ENCODE results near the gene LGSN. TPM values are rescaled to one million over a fixed set of nuclear protein-coding genes. Genes with fewer than 3 reads are reported as not detected.
"Not testable (repeated sequence)": the region's sequence is repeated elsewhere in the genome, so short reads cannot be mapped to it uniquely, and the experiment has no call there.

The LGSN gene
- total and polyA plus RNA-seq, 10 donors, result 0.09 to 0.46 (median 0.13) TPM; not detected in 1

GRCh38 chr6:63275953-63276352 is 43.8 kb downstream of the LGSN start:
- 58 to 86% (median 69%) methylated on average over 1 of the region's 1 CpG for WGBS, 5 donors
- intact Hi-C loops (cut with DNase I; ENCODE audit: low total_unique reads), result no loop called here

GRCh38 chr6:63274795-63275430 is 44.9 kb downstream of the LGSN start:
- H3K4me3 ChIP-seq; DNase-seq; H3K27ac ChIP-seq; intact Hi-C loops (cut with DNase I; ENCODE audit: low total_unique reads); H3K4me1 ChIP-seq; H3K36me3 ChIP-seq; H3K9me3 ChIP-seq; H3K27me3 ChIP-seq (replicated peaks in 1 of 7): not testable (repeated sequence)
- 82 to 94% (median 91%) methylated on average over 13 to 35 of the region's 35 CpGs for WGBS, 5 donors

More at GRCh38 chr6:63275953-63276352, 43.8 kb downstream of the LGSN start:
- Histone ChIP-seq H3K4me3 (no peak overlapping the region), H3K27ac (no peak overlapping the region), H3K36me3 (no peaks in the 10 kb centered on the region), H3K9me3 (no peaks in the 10 kb centered on the region), H3K27me3 (replicated peaks in 1 of 7) (no peaks in the 10 kb centered on the region), H3K4me1 (no peaks in the 10 kb centered on the region)
- no peak for DNase-seq
- no peak for TF ChIP-seq POLR2AphosphoS5 (IDR thresholded peaks at IDR 0.05)
- TF ChIP-seq POLR2A (IDR thresholded peaks at IDR 0.05), result no peak
- TF ChIP-seq, protein P1, sequence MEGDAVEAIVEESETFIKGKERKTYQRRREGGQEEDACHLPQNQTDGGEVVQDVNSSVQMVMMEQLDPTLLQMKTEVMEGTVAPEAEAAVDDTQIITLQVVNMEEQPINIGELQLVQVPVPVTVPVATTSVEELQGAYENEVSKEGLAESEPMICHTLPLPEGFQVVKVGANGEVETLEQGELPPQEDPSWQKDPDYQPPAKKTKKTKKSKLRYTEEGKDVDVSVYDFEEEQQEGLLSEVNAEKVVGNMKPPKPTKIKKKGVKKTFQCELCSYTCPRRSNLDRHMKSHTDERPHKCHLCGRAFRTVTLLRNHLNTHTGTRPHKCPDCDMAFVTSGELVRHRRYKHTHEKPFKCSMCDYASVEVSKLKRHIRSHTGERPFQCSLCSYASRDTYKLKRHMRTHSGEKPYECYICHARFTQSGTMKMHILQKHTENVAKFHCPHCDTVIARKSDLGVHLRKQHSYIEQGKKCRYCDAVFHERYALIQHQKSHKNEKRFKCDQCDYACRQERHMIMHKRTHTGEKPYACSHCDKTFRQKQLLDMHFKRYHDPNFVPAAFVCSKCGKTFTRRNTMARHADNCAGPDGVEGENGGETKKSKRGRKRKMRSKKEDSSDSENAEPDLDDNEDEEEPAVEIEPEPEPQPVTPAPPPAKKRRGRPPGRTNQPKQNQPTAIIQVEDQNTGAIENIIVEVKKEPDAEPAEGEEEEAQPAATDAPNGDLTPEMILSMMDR (IDR thresholded peaks at IDR 0.05 in 8 of 11, conservative IDR thresholded peaks at IDR 0.05 in 3 of 11), result no peak

- no peak for DNase-seq
- Histone ChIP-seq H3K4me1 (no peaks in the 10 kb centered on the region), H3K4me3 (no peak overlapping the region), H3K27ac (no peak overlapping the region), H3K27me3 (replicated peaks in 1 of 7) (no peaks in the 10 kb centered on the region), H3K9me3 (no peaks in the 10 kb centered on the region), H3K36me3 (no peaks in the 10 kb centered on the region)
- intact Hi-C loops (cut with DNase I; ENCODE audit: low total_unique reads), result no loop called here
- WGBS, 5 donors, result 2 to 8% (median 4%) methylated on average over 1 of the region's 1 CpG
- TF ChIP-seq, protein P1 (IDR thresholded peaks at IDR 0.05 in 8 of 11, conservative IDR thresholded peaks at IDR 0.05 in 3 of 11), result no peak
- TF ChIP-seq POLR2AphosphoS5 (IDR thresholded peaks at IDR 0.05) (no peak), POLR2A (IDR thresholded peaks at IDR 0.05) (no peak)
These were observed 47.4 kb downstream of the LGSN start for GRCh38 chr6:63272397-63272796.

DNA sequence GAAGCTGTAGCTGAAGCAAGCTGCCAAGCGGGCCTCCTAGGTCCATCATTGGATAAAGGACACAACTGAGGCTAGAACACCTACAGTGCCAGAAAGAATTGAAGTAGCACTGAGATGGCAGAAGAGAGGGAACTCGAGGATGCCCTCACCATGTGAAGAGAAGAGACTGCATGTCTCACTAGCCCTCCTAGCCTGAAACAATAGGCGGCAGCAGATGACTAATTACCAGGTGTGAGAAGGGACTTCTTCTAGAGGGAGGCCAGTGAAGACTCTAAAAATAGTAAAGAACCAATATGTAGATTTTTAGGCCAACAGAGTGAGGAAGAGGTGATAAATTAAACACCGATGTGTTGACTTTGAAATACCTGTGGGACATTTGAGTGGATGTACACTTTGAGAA is 50.3 kb downstream of the LGSN start:
- WGBS, 5 donors, result 46 to 75% (median 67%) methylated on average over 4 of the region's 4 CpGs
- intact Hi-C loops (cut with DNase I; ENCODE audit: low total_unique reads), result no loop called here
- Histone ChIP-seq H3K27me3 (replicated peaks in 1 of 7) (no peaks in the 10 kb centered on the region), H3K27ac (no peak overlapping the region), H3K4me3 (no peak overlapping the region), H3K4me1 (no peaks in the 10 kb centered on the region), H3K36me3 (no peaks in the 10 kb centered on the region), H3K9me3 (no peaks in the 10 kb centered on the region)
- no peak for DNase-seq
- TF ChIP-seq, protein P1 (IDR thresholded peaks at IDR 0.05 in 8 of 11, conservative IDR thresholded peaks at IDR 0.05 in 3 of 11), result no peak
- TF ChIP-seq POLR2AphosphoS5 (IDR thresholded peaks at IDR 0.05) (no peak), POLR2A (IDR thresholded peaks at IDR 0.05) (no peak)

Data from spleen (tissue), 11 donors.